Measurements from ENCODE around the gene TSHZ1.

GRCh38 chr18:75162467-75162866, 48.1 kb upstream of the TSHZ1 start:
- TF ChIP-seq POLR2A (IDR thresholded peaks at IDR 0.05) (no peak), CTCF (IDR thresholded peaks at IDR 0.05) (no peak)
